Muscle layer of colon (tissue), 2 donors: ENCODE measurements around the gene ZSWIM6.

Source experiments
- H3K27ac ChIP-seq: one replicate; pipeline ENCODE4 v1.7.0; 2013; ENCODE audit warnings: low read depth, mild to moderate bottlenecking, low read length, moderate library complexity
- H3K27me3 ChIP-seq, 2 donors: one replicate each; pipeline ENCODE4 v1.7.0; 2013; ENCODE audit warnings: low read length in 2 of 2, mild to moderate bottlenecking in 2 of 2; ENCODE audit not compliant: insufficient read depth in 2 of 2, control insufficient read depth in 1 of 2
- H3K36me3 ChIP-seq: one replicate; pipeline ENCODE4 v1.7.0; 2013; ENCODE audit warnings: mild to moderate bottlenecking, low read length; ENCODE audit not compliant: insufficient read depth
- H3K4me1 ChIP-seq: one replicate; pipeline ENCODE4 v1.7.0; 2013; ENCODE audit warnings: mild to moderate bottlenecking, low read length; ENCODE audit not compliant: insufficient read depth
- H3K4me3 ChIP-seq, 2 donors: one replicate each; pipeline ENCODE4 v1.7.0; 2013; ENCODE audit warnings: low read length in 2 of 2, low read depth in 1 of 2, mild to moderate bottlenecking in 1 of 2, moderate library complexity in 1 of 2
- H3K9ac ChIP-seq: one replicate; pipeline ENCODE4 v1.7.0; 2013; ENCODE audit warnings: low read length
- H3K9me3 ChIP-seq: one replicate; pipeline ENCODE4 v1.7.0; 2013; ENCODE audit warnings: mild to moderate bottlenecking, low read length
- donor health status: abdominal sarcoma.
- donor health status: Adenocarcinoma of cecum.

Gene ZSWIM6

GRCh38 chr5:61576556-61576955 lies 244.5 kb downstream of the ZSWIM6 start:
- Histone ChIP-seq H3K9ac (no peak overlapping the region), H3K4me1 (no peaks in the 10 kb centered on the region)

GRCh38 chr5:61578858-61579503 lies 246.9 kb downstream of the ZSWIM6 start:
- Histone ChIP-seq H3K36me3 (no peaks in the 10 kb centered on the region), H3K27ac (no peak overlapping the region), H3K9ac (no peak overlapping the region), H3K9me3 (no peaks in the 10 kb centered on the region), H3K4me3 (no peak overlapping the region), H3K27me3 (no peaks in the 10 kb centered on the region), H3K4me1 (no peaks in the 10 kb centered on the region)

More at GRCh38 chr5:61576556-61576955, 244.5 kb downstream of the ZSWIM6 start:
- Histone ChIP-seq H3K4me3 (no peak overlapping the region), H3K36me3 (no peaks in the 10 kb centered on the region), H3K27ac (no peak overlapping the region), H3K27me3 (no peaks in the 10 kb centered on the region), H3K9me3 (no peaks in the 10 kb centered on the region)

- no peak overlapping the region for H3K27ac ChIP-seq
- H3K9ac ChIP-seq, result no peak overlapping the region
- no peaks in the 10 kb centered on the region for H3K4me1 ChIP-seq
Measured at GRCh38 chr5:61582205-61582820, 250.3 kb downstream of the ZSWIM6 start.

GRCh38 chr5:61582887-61583286 lies 250.8 kb downstream of the ZSWIM6 start:
- Histone ChIP-seq H3K27ac (no peak overlapping the region), H3K27me3 (no peaks in the 10 kb centered on the region), H3K4me3 (no peak overlapping the region), H3K9ac (no peak overlapping the region), H3K9me3 (no peaks in the 10 kb centered on the region), H3K36me3 (no peaks in the 10 kb centered on the region), H3K4me1 (no peaks in the 10 kb centered on the region)

More at GRCh38 chr5:61582205-61582820, 250.3 kb downstream of the ZSWIM6 start:
- Histone ChIP-seq H3K4me3 (no peak overlapping the region), H3K9me3 (no peaks in the 10 kb centered on the region), H3K36me3 (no peaks in the 10 kb centered on the region), H3K27me3 (no peaks in the 10 kb centered on the region)

- Histone ChIP-seq H3K27ac (no peak overlapping the region), H3K9me3 (no peaks in the 10 kb centered on the region), H3K36me3 (no peaks in the 10 kb centered on the region), H3K4me3 (no peak overlapping the region), H3K4me1 (no peaks in the 10 kb centered on the region), H3K9ac (no peak overlapping the region), H3K27me3 (no peaks in the 10 kb centered on the region)
Measured at GRCh38 chr5:61586096-61587084, 254.3 kb downstream of the ZSWIM6 start.

- H3K9me3 ChIP-seq, result no peaks in the 10 kb centered on the region
- no peaks in the 10 kb centered on the region for H3K27me3 ChIP-seq
- no peak overlapping the region for H3K9ac ChIP-seq
- no peak overlapping the region for H3K4me3 ChIP-seq
- no peak overlapping the region for H3K27ac ChIP-seq
- H3K4me1 ChIP-seq, result no peaks in the 10 kb centered on the region
- no peaks in the 10 kb centered on the region for H3K36me3 ChIP-seq
Measured at GRCh38 chr5:61587125-61587524, 255.1 kb downstream of the ZSWIM6 start.

GRCh38 chr5:61588216-61588615 lies 256.2 kb downstream of the ZSWIM6 start:
- H3K27me3 ChIP-seq, result no peaks in the 10 kb centered on the region
- H3K4me1 ChIP-seq, result no peaks in the 10 kb centered on the region
- H3K36me3 ChIP-seq, result no peaks in the 10 kb centered on the region
- no peak overlapping the region for H3K4me3 ChIP-seq
- no peak overlapping the region for H3K27ac ChIP-seq
- H3K9ac ChIP-seq, result no peak overlapping the region
- no peaks in the 10 kb centered on the region for H3K9me3 ChIP-seq

- Histone ChIP-seq H3K27me3 (no peaks in the 10 kb centered on the region), H3K4me3 (no peak overlapping the region), H3K4me1 (no peaks in the 10 kb centered on the region), H3K36me3 (no peaks in the 10 kb centered on the region), H3K27ac (no peak overlapping the region), H3K9ac (no peak overlapping the region), H3K9me3 (no peaks in the 10 kb centered on the region)
Measured at GRCh38 chr5:61589946-61590345, 257.9 kb downstream of the ZSWIM6 start.

- no peaks in the 10 kb centered on the region for H3K9me3 ChIP-seq
- H3K27me3 ChIP-seq, result no peaks in the 10 kb centered on the region
- no peak overlapping the region for H3K9ac ChIP-seq
- no peaks in the 10 kb centered on the region for H3K36me3 ChIP-seq
- no peaks in the 10 kb centered on the region for H3K4me1 ChIP-seq
- no peak overlapping the region for H3K27ac ChIP-seq
- no peak overlapping the region for H3K4me3 ChIP-seq
Measured at GRCh38 chr5:61590473-61590872, 258.4 kb downstream of the ZSWIM6 start.

GRCh38 chr5:61591859-61592258 lies 259.8 kb downstream of the ZSWIM6 start:
- Histone ChIP-seq H3K9ac (no peak overlapping the region), H3K27ac (no peak overlapping the region), H3K27me3 (no peaks in the 10 kb centered on the region), H3K4me1 (no peaks in the 10 kb centered on the region), H3K9me3 (no peaks in the 10 kb centered on the region), H3K4me3 (no peak overlapping the region), H3K36me3 (no peaks in the 10 kb centered on the region)

GRCh38 chr5:61595426-61595825 lies 263.4 kb downstream of the ZSWIM6 start:
- Histone ChIP-seq H3K9me3 (no peaks in the 10 kb centered on the region), H3K9ac (no peak overlapping the region), H3K27me3 (no peaks in the 10 kb centered on the region), H3K27ac (no peak overlapping the region), H3K36me3 (no peaks in the 10 kb centered on the region), H3K4me3 (no peak overlapping the region), H3K4me1 (no peaks in the 10 kb centered on the region)
